Measurements from ENCODE around the gene POLQ. TPM values are rescaled to one million over a fixed set of nuclear protein-coding genes. Genes with fewer than 3 reads are reported as not detected.

The POLQ gene
- total RNA-seq, 1 experiment from 2014 or later, result 12.3 TPM

GRCh38 chr3:121424549-121424948, 121.2 kb downstream of the POLQ start:
- intact Hi-C loops (cut with micrococcal nuclease), result no loop called here
- no peak overlapping the region for H2AFZ ChIP-seq (ENCODE audit: low read depth, low read length, poor library complexity, severe bottlenecking)
- H3K4me1 ChIP-seq (ENCODE audit: control insufficient read depth in 1 of 2, insufficient read depth in 2 of 2, low read length in 2 of 2), result no peaks in the 10 kb centered on the region
- no peak for ATAC-seq
- no peaks in the 10 kb centered on the region for H4K20me1 ChIP-seq (ENCODE audit: insufficient read depth)
- H3K9me2 ChIP-seq (ENCODE audit: insufficient read depth), result no peaks in the 10 kb centered on the region
- no peak overlapping the region for H3K9ac ChIP-seq (ENCODE audit: low read length)
- no peaks in the 10 kb centered on the region for H3K79me2 ChIP-seq (ENCODE audit: insufficient read depth, low read length)
- BruUV-seq (replicated peaks), result no TSS peak
- CTCF ChIA-PET, result no interaction called here
- no peak overlapping the region for H3K4me3 ChIP-seq (replicated peaks in 1 of 2; ENCODE audit: low read depth in 1 of 2, low read length in 2 of 2)
- H3K27ac ChIP-seq (ENCODE audit: low read depth, low read length), result no peak overlapping the region
- peaks cover 2 to 8% of the 10 kb centered on the region in 2 experiments; a peak in 2 of 4 replicates for H3K36me3 ChIP-seq (ENCODE audit: control insufficient read depth in 1 of 2, insufficient read depth in 2 of 2, low read length in 2 of 2)
- no peaks in the 10 kb centered on the region for H3K9me3 ChIP-seq (ENCODE audit: control insufficient read depth in 1 of 2, insufficient read depth in 1 of 2, low read depth in 1 of 2, low read length in 2 of 2)
- H3K4me2 ChIP-seq (ENCODE audit: low read length), result no peak overlapping the region
- POLR2A ChIA-PET, result no interaction called here
- no peak for DNase-seq (ENCODE audit: low read depth, low spot score)
- no peak for TF ChIP-seq ATF3 (IDR thresholded peaks at IDR 0.05)
- TF ChIP-seq ZBTB33 (IDR thresholded peaks at IDR 0.05; ENCODE audit: extremely low read depth, insufficient replicate concordance, low read length), result no peak
- TF ChIP-seq RAD21 (IDR thresholded peaks at IDR 0.05; ENCODE audit: low read depth), result no peak
- no peak for TF ChIP-seq TCF7L2 (IDR thresholded peaks at IDR 0.05; ENCODE audit: borderline replicate concordance, extremely low read depth, insufficient read depth, insufficient read length)
- TF ChIP-seq, protein P1, sequence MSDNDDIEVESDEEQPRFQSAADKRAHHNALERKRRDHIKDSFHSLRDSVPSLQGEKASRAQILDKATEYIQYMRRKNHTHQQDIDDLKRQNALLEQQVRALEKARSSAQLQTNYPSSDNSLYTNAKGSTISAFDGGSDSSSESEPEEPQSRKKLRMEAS (IDR thresholded peaks at IDR 0.05), result no peak
- no peak for TF ChIP-seq ZNF274 (IDR thresholded peaks at IDR 0.05; ENCODE audit: low read depth, low read length)
- TF ChIP-seq ELF1 (IDR thresholded peaks at IDR 0.05; ENCODE audit: borderline replicate concordance, low read depth), result no peak
- no peak for TF ChIP-seq EZH2phosphoT487 (IDR thresholded peaks at IDR 0.05; ENCODE audit: borderline replicate concordance)
- TF ChIP-seq FOSL1 (IDR thresholded peaks at IDR 0.05; ENCODE audit: low read depth), result no peak
- no peak for TF ChIP-seq SP1 (IDR thresholded peaks at IDR 0.05; ENCODE audit: low read depth)
- TF ChIP-seq YY1 (IDR thresholded peaks at IDR 0.05; ENCODE audit: extremely low read depth, insufficient replicate concordance, low read depth, low read length), result no peak
- TF ChIP-seq CBX3 (IDR thresholded peaks at IDR 0.05; ENCODE audit: low read depth), result no peak
- no peak for TF ChIP-seq CEBPB (IDR thresholded peaks at IDR 0.05; ENCODE audit: low read depth)
- no peak for TF ChIP-seq JUND (IDR thresholded peaks at IDR 0.05)
- RAD21 ChIA-PET (ENCODE audit: low non-redundant PET in 1 of 2, low total read pairs in 2 of 2, uncharacterized antibody in 2 of 2, unreplicated experiment in 2 of 2), result no interaction called here
- no peaks in the 10 kb centered on the region for H3K27me3 ChIP-seq (ENCODE audit: insufficient read depth, low read length)
